A549 treated with dexamethasone at 1 μM for 4 hours (cell line): ENCODE measurements around the gene HOOK2. TPM values are rescaled to one million over a fixed set of nuclear protein-coding genes. Genes with fewer than 3 reads are reported as not detected.

Experiments used
- total RNA-seq: library from RNA; stranded (reverse); fragments of 200-300 nt; extraction: Qiagen RNA extraction; gene quantifications from 5 replicates; pipeline ENCODE4 v1.2.3, GENCODE V29; 2022

Gene HOOK2, protein sequence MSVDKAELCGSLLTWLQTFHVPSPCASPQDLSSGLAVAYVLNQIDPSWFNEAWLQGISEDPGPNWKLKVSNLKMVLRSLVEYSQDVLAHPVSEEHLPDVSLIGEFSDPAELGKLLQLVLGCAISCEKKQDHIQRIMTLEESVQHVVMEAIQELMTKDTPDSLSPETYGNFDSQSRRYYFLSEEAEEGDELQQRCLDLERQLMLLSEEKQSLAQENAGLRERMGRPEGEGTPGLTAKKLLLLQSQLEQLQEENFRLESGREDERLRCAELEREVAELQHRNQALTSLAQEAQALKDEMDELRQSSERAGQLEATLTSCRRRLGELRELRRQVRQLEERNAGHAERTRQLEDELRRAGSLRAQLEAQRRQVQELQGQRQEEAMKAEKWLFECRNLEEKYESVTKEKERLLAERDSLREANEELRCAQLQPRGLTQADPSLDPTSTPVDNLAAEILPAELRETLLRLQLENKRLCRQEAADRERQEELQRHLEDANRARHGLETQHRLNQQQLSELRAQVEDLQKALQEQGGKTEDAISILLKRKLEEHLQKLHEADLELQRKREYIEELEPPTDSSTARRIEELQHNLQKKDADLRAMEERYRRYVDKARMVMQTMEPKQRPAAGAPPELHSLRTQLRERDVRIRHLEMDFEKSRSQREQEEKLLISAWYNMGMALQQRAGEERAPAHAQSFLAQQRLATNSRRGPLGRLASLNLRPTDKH
- total RNA-seq: 7.3 to 12.1 TPM (median 10.7 TPM) in 5 replicates

DNA sequence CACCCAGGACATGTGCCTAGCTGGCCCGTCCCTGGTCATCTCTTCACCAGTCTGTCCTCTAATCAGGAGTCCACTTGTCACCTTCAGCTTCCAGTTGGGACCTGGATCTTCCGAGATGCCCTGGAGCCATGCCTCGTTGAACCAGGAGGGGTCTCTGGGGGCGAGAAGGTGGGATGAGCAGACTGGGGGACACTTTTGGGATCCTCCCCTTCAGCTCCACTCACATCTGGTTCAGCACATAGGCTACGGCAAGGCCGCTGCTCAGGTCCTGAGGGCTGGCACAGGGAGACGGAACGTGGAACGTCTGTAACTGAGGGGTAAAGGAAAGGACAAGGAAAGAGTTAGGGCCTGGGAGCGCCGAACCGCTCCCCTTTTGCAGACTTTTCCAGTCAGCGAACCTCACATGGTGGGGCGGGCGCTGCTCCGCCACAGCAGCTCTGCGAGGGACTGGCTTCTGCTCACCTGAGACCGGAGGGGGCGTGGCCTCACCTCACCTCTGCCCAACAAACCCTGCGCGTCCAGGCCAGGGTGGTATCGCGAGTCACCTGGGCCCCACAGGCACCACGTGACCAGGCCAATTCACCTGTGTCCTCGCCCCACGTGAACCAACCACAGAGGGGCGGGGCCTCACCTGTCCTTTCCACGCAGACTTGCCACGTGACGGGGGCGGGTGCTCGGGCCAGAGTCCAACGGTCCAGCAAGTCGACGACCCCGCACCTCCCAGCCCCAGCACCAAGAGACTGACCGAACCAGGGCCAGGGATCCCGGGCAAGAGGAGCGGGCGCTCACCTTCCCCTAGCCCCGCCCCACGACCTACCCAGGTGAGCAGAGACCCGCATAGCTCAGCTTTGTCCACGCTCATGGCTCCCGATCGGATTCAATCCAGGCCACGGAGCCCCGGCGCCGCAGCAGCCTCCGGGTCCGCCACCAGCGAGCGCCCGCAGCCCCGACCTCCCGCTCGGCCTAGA lies at the start of gene HOOK2:
TSS of gene HOOK2 (minus strand) at position 965 of the 968 bp plus-strand sequence. CDS start at position 862, 103 bp downstream.

DNA sequence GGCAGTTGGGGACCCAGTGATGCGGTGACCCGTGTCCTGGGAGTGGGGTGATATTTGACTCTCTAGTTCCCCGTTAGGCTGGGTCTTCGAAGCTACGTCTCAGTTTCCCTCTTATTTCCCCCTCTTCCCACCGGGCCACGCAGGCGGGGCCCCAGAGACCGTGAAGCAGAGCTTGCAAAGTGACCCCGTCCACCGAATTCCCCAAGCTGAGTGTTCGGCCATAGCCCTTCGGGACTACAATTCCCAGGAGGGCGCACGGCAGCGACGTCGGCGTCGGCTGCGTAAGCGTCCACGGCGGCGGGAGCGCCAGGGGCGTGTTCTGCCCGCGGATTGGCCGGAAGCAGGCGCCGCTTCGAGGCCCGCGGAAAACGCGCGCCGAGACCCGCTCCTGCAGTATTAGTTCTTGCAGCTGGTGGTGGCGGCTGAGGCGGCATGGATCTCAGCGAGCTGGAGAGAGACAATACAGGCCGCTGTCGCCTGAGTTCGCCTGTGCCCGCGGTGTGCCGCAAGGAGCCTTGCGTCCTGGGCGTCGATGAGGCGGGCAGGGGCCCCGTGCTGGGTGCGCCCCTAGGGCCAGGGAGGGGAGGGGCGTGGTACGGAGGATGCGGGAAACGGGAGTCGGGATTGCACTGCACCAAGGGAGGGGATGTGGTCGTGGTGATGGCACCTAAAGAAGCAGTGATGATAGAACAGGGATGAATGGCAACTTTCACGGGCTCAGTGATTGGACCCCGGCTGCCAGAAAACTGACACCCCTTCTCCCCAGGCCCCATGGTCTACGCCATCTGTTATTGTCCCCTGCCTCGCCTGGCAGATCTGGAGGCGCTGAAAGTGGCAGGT lies 31.1 kb upstream of the HOOK2 start, which contains the start of gene RNASEH2A:
TSS of gene RNASEH2A (plus strand) at position 343 of the 840 bp plus-strand sequence. CDS start at position 433, 90 bp downstream.

DNA sequence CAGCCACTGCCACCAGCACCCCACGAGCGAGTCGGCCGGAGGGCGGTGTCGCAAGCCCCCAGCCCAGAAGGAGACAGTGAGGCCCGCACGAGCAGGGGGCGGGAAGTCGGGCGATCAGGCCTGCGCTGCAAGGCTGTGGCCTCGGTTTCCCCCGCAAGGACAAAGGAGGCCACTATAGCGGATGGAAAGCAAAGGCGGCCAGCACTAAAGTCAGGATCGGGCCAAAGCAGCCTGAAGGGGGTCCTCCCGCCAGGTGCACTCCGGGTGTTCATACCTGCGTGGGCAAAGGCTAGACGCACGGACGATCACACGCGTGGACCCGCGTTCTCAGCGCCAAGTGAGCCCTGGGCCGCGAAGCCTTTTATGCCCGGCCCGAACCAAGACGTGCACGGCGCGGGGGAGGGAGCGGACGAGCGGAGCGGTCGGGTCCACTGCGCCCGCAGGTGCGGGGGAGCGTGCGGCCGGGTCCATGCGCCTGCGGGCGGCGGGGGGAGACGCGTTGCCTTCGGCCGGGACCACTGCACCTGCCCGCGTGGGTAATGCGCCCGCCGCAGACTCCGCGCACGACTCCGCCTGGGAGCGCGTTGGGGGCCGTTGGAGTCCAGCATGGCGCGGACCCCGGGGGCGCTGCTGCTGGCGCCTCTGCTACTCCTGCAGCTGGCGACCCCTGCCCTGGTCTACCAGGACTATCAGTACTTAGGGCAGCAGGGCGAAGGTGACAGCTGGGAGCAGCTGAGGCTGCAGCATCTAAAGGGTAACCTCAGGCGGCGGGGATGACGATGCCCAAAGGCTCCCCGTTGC lies 26.3 kb upstream of the HOOK2 start, which contains the start of the genes PRDX2 and THSD8:
TSS of gene PRDX2 (minus strand) at position 335 of the 801 bp plus-strand sequence. CDS start 539 bp downstream, outside the sequence.
TSS of gene THSD8 (plus strand) at position 604 of the 801 bp plus-strand sequence. CDS start at position 607, 3 bp downstream.

DNA sequence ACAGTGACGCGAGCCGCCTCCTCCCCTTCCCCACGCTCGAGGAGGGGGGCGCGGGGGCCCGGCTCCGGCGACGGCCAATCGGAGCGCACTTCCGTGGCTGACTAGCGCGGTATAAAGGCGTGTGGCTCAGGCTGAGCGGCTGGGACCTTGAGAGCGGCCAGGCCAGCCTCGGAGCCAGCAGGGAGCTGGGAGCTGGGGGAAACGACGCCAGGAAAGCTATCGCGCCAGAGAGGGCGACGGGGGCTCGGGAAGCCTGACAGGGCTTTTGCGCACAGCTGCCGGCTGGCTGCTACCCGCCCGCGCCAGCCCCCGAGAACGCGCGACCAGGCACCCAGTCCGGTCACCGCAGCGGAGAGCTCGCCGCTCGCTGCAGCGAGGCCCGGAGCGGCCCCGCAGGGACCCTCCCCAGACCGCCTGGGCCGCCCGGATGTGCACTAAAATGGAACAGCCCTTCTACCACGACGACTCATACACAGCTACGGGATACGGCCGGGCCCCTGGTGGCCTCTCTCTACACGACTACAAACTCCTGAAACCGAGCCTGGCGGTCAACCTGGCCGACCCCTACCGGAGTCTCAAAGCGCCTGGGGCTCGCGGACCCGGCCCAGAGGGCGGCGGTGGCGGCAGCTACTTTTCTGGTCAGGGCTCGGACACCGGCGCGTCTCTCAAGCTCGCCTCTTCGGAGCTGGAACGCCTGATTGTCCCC lies 16.1 kb upstream of the HOOK2 start, which contains the start of gene JUNB:
TSS of gene JUNB (plus strand) at position 142 of the 706 bp plus-strand sequence. CDS start at position 428, 286 bp downstream.

DNA sequence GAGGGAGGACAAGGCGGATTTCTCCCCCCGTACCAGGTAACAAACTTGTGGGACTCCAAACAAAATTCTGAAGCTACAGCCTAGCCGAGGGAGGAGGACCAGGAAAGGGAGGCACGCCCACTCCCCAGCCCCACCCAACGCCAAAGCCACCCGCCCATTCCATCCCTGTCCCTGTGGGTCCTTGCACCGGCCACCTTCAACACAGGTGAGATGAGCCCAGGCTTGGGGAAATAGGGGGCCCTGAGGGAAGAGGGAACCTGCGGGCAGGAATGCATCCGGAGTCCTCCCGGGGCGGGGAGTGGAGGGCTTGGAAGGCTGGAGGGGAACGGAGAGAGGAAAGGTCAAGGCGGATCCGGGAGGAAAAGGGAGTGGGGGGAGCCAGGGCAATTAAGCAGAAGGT lies 23.7 kb downstream of the HOOK2 start, which contains the start of gene BEST2:
TSS of gene BEST2 (plus strand) at position 157 of the 400 bp plus-strand sequence. CDS start 802 bp downstream, outside the sequence.

DNA sequence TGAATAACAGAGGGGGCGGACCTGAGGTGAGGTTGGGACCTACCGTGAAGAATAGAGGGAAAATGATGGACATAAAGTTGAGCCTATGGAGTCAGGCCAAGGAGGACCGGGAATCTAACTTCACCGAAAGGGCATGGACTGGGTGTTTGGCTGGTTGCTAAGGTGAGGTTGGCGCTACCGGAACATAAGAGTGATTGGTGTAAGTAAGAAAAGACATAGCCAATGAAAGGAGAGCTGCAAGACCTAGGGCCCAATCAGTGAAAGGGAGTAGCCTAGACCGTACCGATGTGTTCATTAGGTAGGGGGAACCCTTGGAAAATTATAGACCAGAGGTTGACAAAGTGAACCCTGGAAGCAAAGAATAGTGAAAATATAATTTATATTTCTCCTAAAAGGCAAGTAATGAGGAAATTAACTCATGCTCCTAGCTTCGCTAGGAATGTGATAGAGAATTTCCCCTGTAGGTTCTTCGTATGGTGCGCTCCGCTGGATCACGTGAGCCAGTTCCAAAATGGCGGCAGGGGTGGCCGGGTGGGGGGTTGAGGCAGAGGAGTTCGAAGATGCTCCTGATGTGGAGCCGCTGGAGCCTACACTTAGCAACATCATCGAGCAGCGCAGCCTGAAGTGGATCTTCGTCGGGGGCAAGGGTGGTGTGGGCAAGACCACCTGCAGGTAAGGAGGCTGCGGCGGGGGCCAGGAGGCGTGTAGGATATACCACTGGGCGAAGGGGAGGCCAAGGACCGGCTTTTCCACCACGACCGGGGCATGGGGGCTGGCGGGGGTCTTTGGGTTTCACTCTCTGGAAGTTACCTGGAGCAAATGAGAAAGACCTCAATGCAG lies 38.1 kb downstream of the HOOK2 start, which contains the start of gene GET3:
TSS of gene GET3 (plus strand) at position 503 of the 840 bp plus-strand sequence. CDS start at position 512, 9 bp downstream.

DNA sequence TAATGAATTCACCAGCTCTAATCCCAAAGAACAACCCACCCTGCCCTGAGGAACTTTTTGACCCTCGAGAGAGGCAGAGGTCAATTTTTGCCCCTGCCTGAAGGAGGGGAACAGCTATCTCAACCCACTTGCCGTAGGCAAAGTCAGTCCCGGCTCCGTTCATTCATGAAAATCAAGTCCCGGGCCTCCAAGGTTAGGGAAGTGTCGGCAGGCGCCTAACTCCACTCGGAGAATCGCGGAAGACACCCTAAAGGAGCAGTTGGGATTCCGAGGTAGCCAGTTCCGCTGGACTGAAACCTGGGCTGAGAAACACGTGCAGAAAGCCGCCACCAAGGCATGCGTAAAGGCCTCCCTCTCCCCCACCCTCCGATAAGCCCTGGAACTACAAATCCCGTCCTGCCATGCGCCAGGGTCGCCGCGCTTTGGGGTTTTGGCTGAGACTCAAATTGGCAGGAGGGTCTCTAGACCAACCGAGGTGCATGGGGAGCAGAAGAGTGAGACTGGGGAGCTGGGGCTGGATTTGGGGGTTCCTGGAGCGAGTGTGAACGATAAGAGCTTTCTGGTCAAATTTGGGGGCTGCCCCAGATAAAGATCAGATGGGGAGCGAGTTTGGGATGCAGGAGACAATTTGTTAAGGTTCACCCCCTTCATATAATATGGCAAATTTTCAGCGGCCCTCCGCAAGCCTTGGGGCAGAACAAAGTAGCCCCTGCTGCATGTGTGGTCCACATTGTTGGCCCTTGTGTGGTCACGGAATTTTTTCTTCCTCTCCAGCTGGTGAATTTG lies 51.5 kb downstream of the HOOK2 start, which contains the start of gene TNPO2:
TSS of gene TNPO2 (minus strand) at position 292 of the 786 bp plus-strand sequence. CDS start 2,955 bp downstream, outside the sequence.

Other genes starting within 250 kb of the HOOK2 start
- gene ZNF564, start 224.1 kb downstream of the HOOK2 start, total RNA-seq: 1.6 to 2.0 TPM (median 1.8 TPM) in 5 replicates
- 0.65 to 1.1 TPM (median 0.98 TPM) in 5 replicates for gene ZNF490, start 164.7 kb downstream of the HOOK2 start, total RNA-seq
- 4.9 to 7.1 TPM (median 5.5 TPM) in 5 replicates for gene ZNF791, start 164.6 kb downstream of the HOOK2 start, total RNA-seq
- 13.7 to 25.0 TPM (median 23.7 TPM) in 5 replicates for gene MAN2B1, start 108.8 kb downstream of the HOOK2 start, total RNA-seq
- 8.3 to 9.7 TPM (median 9.3 TPM) in 5 replicates for gene WDR83, start 108.7 kb downstream of the HOOK2 start, total RNA-seq
- gene DHPS, start 93.7 kb downstream of the HOOK2 start, total RNA-seq: 36.5 to 47.0 TPM (median 44.5 TPM) in 5 replicates
- not detected in 5 replicates for gene GNG14, start 87.6 kb downstream of the HOOK2 start, total RNA-seq
- 9.2 to 12.1 TPM (median 10.9 TPM) in 5 replicates for gene FBXW9, start 78.9 kb downstream of the HOOK2 start, total RNA-seq
- gene TNPO2, start 51.6 kb downstream of the HOOK2 start, total RNA-seq: 23.9 to 33.4 TPM (median 31.7 TPM) in 5 replicates
- gene TRIR, start 40.9 kb downstream of the HOOK2 start, total RNA-seq: 165 to 236 TPM (median 222 TPM) in 5 replicates
- gene GET3, start 38.1 kb downstream of the HOOK2 start, total RNA-seq: 77.5 to 102 TPM (median 93.7 TPM) in 5 replicates
- 2.1 to 4.3 TPM (median 3.0 TPM) in 5 replicates for gene BEST2, start 23.8 kb downstream of the HOOK2 start, total RNA-seq
- 121 to 230 TPM (median 188 TPM) in 5 replicates for gene JUNB, start 15.9 kb upstream of the HOOK2 start, total RNA-seq
- 0.26 to 0.73 TPM (median 0.53 TPM) in 5 replicates for gene PRDX2, start 26.2 kb upstream of the HOOK2 start, total RNA-seq
- gene THSD8, start 26.5 kb upstream of the HOOK2 start, total RNA-seq: 3.8 to 12.3 TPM (median 7.3 TPM) in 4 of 5 replicates, not detected in the other
- 40.0 to 50.4 TPM (median 46.5 TPM) in 5 replicates for gene RNASEH2A, start 31.0 kb upstream of the HOOK2 start, total RNA-seq
- 0.18 to 0.35 TPM (median 0.26 TPM) in 4 of 5 replicates, not detected in the other for gene RTBDN, start 59.0 kb upstream of the HOOK2 start, total RNA-seq
- 0.92 to 2.2 TPM (median 1.7 TPM) in 5 replicates for gene MAST1, start 63.0 kb upstream of the HOOK2 start, total RNA-seq
- gene DNASE2, start 105.9 kb upstream of the HOOK2 start, total RNA-seq: 24.6 to 30.2 TPM (median 28.0 TPM) in 5 replicates
- 0.11 TPM in 1 of 5 replicates, not detected in the others for gene KLF1, start 111.6 kb upstream of the HOOK2 start, total RNA-seq
- 8.4 to 9.6 TPM (median 8.5 TPM) in 5 replicates for gene GCDH, start 115.6 kb upstream of the HOOK2 start, total RNA-seq
- gene SYCE2, start 143.7 kb upstream of the HOOK2 start, total RNA-seq: 0.16 to 0.58 TPM (median 0.38 TPM) in 5 replicates
- gene FARSA, start 158.2 kb upstream of the HOOK2 start, total RNA-seq: 55.7 to 78.4 TPM (median 73.9 TPM) in 5 replicates
- gene CALR, start 163.1 kb upstream of the HOOK2 start, total RNA-seq: 500 to 578 TPM (median 550 TPM) in 5 replicates
- gene RAD23A, start 170.3 kb upstream of the HOOK2 start, total RNA-seq: 64.0 to 86.6 TPM (median 86.0 TPM) in 5 replicates
- 31.0 to 56.0 TPM (median 50.5 TPM) in 5 replicates for gene GADD45GIP1, start 181.7 kb upstream of the HOOK2 start, total RNA-seq
- gene DAND5, start 194.0 kb upstream of the HOOK2 start, total RNA-seq: 0.06 to 0.09 TPM (median 0.07 TPM) in 3 of 5 replicates, not detected in the others
- gene NFIX, start 219.9 kb upstream of the HOOK2 start, total RNA-seq: 3.0 to 4.6 TPM (median 4.5 TPM) in 5 replicates